K562 (cell line): ENCODE measurements around the gene NCAPD2. TPM values are rescaled to one million over a fixed set of nuclear protein-coding genes. Genes with fewer than 3 reads are reported as not detected.

Source experiments
- ATAC-seq: fragments of 200-7000 bp; cut with Tn5 transposase; 3 replicates; pipeline ENCODE4 v1.9.1; 2020; ENCODE audit warnings: moderate library complexity
- BruUV-seq: library from RNA; stranded (reverse); fragments of 400-500 nt; replicated peaks from 2 replicates; lab custom pipeline; 2021; lab: Mats Ljungman, UMichigan
- CTCF ChIA-PET: fragments of 300-600 bp; formaldehyde crosslinking; extraction: SDS; loops from one replicate; lab custom pipeline; 2021; ENCODE audit warnings: low intra/inter-chr PET ratio; lab: Yijun Ruan, JAX
- POLR2A ChIA-PET: fragments of 300-600, 350-650 bp; sonication (Branson Sonifier 250); formaldehyde crosslinking; extraction: SDS; loops from one replicate; lab custom pipeline; 2021; ENCODE audit warnings: antibody characterized with exemption, inconsistent platforms; lab: Yijun Ruan, JAX
- DNase-seq, 4 experiments: peaks; one replicate each; pipeline versions ENCODE4 v3.0.0 to v3.0.0-alpha.2; 2011 to 2018; ENCODE audit warnings: low spot score in 3 of 4, mixed read lengths in 3 of 4; ENCODE audit errors: extremely low read depth in 1 of 4
- FAIRE-seq: peaks from 2 replicates; lab custom pipeline; 2011; peaks lifted over from hg19 to GRCh38; lab: Jason Lieb, UNC
- H2AFZ ChIP-seq: 2 replicates; pipeline ENCODE4 v1.6.0; 2011; ENCODE audit warnings: low read depth, low read length, control low read depth, inconsistent platforms
- H3K27ac ChIP-seq: fragments of 200-600 bp; 3 replicates; pipeline ENCODE4 v1.8.0; 2011; ENCODE audit warnings: low read depth, mild to moderate bottlenecking, control low read depth, inconsistent platforms, low read length, moderate library complexity, mixed read lengths; ENCODE audit errors: extremely low read depth
- H3K27me3 ChIP-seq, 2 experiments: fragments of 300-600 bp in 1 of 2; 2 replicates in 1 of 2; 3 replicates in 1 of 2; pipeline versions ENCODE4 v1.6.0 to v1.8.0; 2011; ENCODE audit warnings: inconsistent platforms in 2 of 2, low read length in 2 of 2, mild to moderate bottlenecking in 1 of 2, mixed read lengths in 1 of 2, moderate library complexity in 1 of 2; ENCODE audit not compliant: control insufficient read depth in 2 of 2, insufficient read depth in 2 of 2
- H3K36me3 ChIP-seq: fragments of 300-600 bp; 3 replicates; pipeline ENCODE4 v1.8.0; 2011; ENCODE audit warnings: mild to moderate bottlenecking, low read length, inconsistent platforms; ENCODE audit not compliant: control insufficient read depth, insufficient read depth
- H3K4me1 ChIP-seq, 2 experiments: fragments of 200-600 bp in 1 of 2; replicated peaks in 1 of 2; 2 replicates in 1 of 2; 3 replicates in 1 of 2; pipeline versions ENCODE4 v1.5.1 to v1.8.0; 2011; ENCODE audit warnings: inconsistent platforms in 2 of 2, low read length in 2 of 2, mild to moderate bottlenecking in 1 of 2, mixed read lengths in 1 of 2, moderate library complexity in 1 of 2; ENCODE audit not compliant: control insufficient read depth in 2 of 2, insufficient read depth in 2 of 2
- H3K4me2 ChIP-seq: 2 replicates; pipeline ENCODE4 v1.6.1; 2011; ENCODE audit warnings: low read length, control low read depth, inconsistent platforms, mixed read lengths; ENCODE audit not compliant: insufficient read depth
- H3K4me3 ChIP-seq: fragments of 200-600 bp; sonication (generic), shearing (Covaris generic); 2 replicates; pipeline ENCODE4 v1.5.1; 2016; ENCODE audit warnings: control low read depth, inconsistent platforms
- H3K79me2 ChIP-seq: fragments of 200-600 bp; 3 replicates; pipeline ENCODE4 v1.8.0; 2011; ENCODE audit warnings: low read length, inconsistent platforms; ENCODE audit not compliant: control insufficient read depth, insufficient read depth
- H3K9ac ChIP-seq, 2 experiments: 2 replicates each; pipeline versions ENCODE4 v1.6.0 to v1.6.1; 2011; ENCODE audit warnings: low read depth in 2 of 2, low read length in 2 of 2, control low read depth in 1 of 2, inconsistent platforms in 1 of 2, mild to moderate bottlenecking in 1 of 2, mixed read lengths in 1 of 2; ENCODE audit not compliant: insufficient read depth in 1 of 2
- H3K9me1 ChIP-seq: one replicate; pipeline ENCODE4 v1.6.0; 2011; ENCODE audit warnings: inconsistent platforms, mild to moderate bottlenecking, low read length, moderate library complexity; ENCODE audit not compliant: control insufficient read depth, insufficient read depth
- H3K9me3 ChIP-seq: replicated peaks from 2 replicates; pipeline ENCODE4 v1.5.1; 2011; ENCODE audit warnings: low read depth, low read length, inconsistent platforms; ENCODE audit not compliant: control insufficient read depth, insufficient read depth
- H4K20me1 ChIP-seq: replicated peaks from 2 replicates; pipeline ENCODE4 v1.6.1; 2011; ENCODE audit warnings: low read length, inconsistent platforms, mixed read lengths; ENCODE audit not compliant: control insufficient read depth, insufficient read depth
- CEBPZ ChIP-seq: fragments of 150-350 bp; IDR thresholded peaks from 2 replicates; pipeline ENCODE4 v1.6.1; 2014; ENCODE audit warnings: low read depth, mild to moderate bottlenecking, low read length, borderline replicate concordance
- E2F3 ChIP-seq: fragments of 250-450 bp; sonication (Bioruptor Pico); IDR thresholded peaks from 2 replicates; pipeline ENCODE4 v1.4.0; 2020; ENCODE audit warnings: mild to moderate bottlenecking
- KLF16 ChIP-seq: IDR thresholded peaks from 2 replicates; pipeline ENCODE4 v1.6.1; 2016; ENCODE audit warnings: antibody characterized with exemption
- NCOA2 ChIP-seq, 2 experiments: fragments of 450-650 bp; IDR thresholded peaks; 2 replicates each; pipeline ENCODE4 v1.6.1; 2018; ENCODE audit warnings: mild to moderate bottlenecking in 2 of 2, moderate library complexity in 1 of 2; ENCODE audit not compliant: partially characterized antibody in 2 of 2
- NCOR1 ChIP-seq: fragments of 450-650 bp; IDR thresholded peaks from 2 replicates; pipeline ENCODE4 v1.6.1; 2016; ENCODE audit warnings: mild to moderate bottlenecking, moderate library complexity
- PHB2 ChIP-seq: fragments of 450-650 bp; IDR thresholded peaks from 2 replicates; pipeline ENCODE4 v1.6.1; 2017; ENCODE audit warnings: low read depth
- PHF21A ChIP-seq: fragments of 450-650 bp; IDR thresholded peaks from 2 replicates; pipeline ENCODE4 v1.6.1; 2017; ENCODE audit warnings: low read depth, borderline replicate concordance
- SMAD2 ChIP-seq: fragments of 150-350 bp; IDR thresholded peaks from 2 replicates; pipeline ENCODE4 v1.6.1; 2014; ENCODE audit warnings: low read depth, mild to moderate bottlenecking, low read length
- TFAM ChIP-seq: fragments of 250-450 bp; sonication (Bioruptor Pico); conservative IDR thresholded peaks from 2 replicates; pipeline ENCODE4 v1.5.0; 2021; ENCODE audit warnings: mild to moderate bottlenecking, moderate library complexity
- ZBTB26 ChIP-seq: fragments of 450-650 bp; formaldehyde crosslinking; IDR thresholded peaks from 2 replicates; pipeline ENCODE4 v1.4.0; 2022; ENCODE audit warnings: missing genetic modification characterization
- ZFP91 ChIP-seq: sonication (generic); formaldehyde crosslinking; IDR thresholded peaks from 2 replicates; pipeline ENCODE4 v1.8.0; 2022; ENCODE audit warnings: mild to moderate bottlenecking, missing genetic modification reagents
- ZNF282 ChIP-seq: sonication (generic); formaldehyde crosslinking; IDR thresholded peaks from 2 replicates; pipeline ENCODE4 v1.8.1; 2023; ENCODE audit warnings: missing genetic modification reagents
- ZNF639 ChIP-seq, 2 experiments: fragments of 200-800 bp in 1 of 2; sonication (Bioruptor generic) in 1 of 2; sonication (generic) in 1 of 2; formaldehyde crosslinking in 1 of 2; IDR thresholded peaks in 1 of 2; conservative IDR thresholded peaks in 1 of 2; 2 replicates each; pipeline versions ENCODE4 v1.5.0 to v1.6.1; 2016 to 2020; ENCODE audit warnings: missing compliant biosample characterization in 1 of 2, missing genetic modification characterization in 1 of 2, missing genetic modification reagents in 1 of 2
- WGBS: fragments of 100-300 bp; shearing (Covaris generic); methylation state at CpG from one replicate; pipeline ENCODE4 v1.1.6; 2016; ENCODE audit warnings: low coverage, mixed read lengths; ENCODE audit not compliant: insufficient coverage; ENCODE audit errors: missing lambda C conversion rate; 5-methylcytosine and 5-hydroxymethylcytosine counted together
- in situ Hi-C: fragments of 300-500 bp; cut with MboI; formaldehyde crosslinking; loops from 4 replicates; pipeline ENCODE4 v1.15.0; 2018; ENCODE audit warnings: inconsistent platforms, mixed read lengths
- intact Hi-C: fragments of 100-400 bp; cut with micrococcal nuclease; formaldehyde crosslinking; loops from 2 replicates; pipeline ENCODE4 v1.14.2; 2022
- polyA plus RNA-seq, 8 experiments: library from polyadenylated mRNA; depleted of rRNA in 4 of 8; stranded (reverse) in 5 of 8; unstranded in 3 of 8; fragments of >200 nt; fragmentation: Nextera tagmentation in 2 of 8; fragmentation: Illumina TruSeq in 1 of 8; extraction: Ambion mirVana in 2 of 8; extraction: Trizol in 1 of 8; gene quantifications; 2 replicates each; pipeline versions ENCODE4 v1.2.1 to v1.2.3, GENCODE V29; 2011 to 2014; ENCODE audit warnings: inconsistent platforms in 1 of 8, missing spikeins in 1 of 8
- total RNA-seq, 7 experiments: library from RNA; depleted of rRNA in 6 of 7; stranded (reverse); fragments of >200 nt in 6 of 7; fragmentation: Illumina TruSeq in 2 of 7; extraction: Trizol in 2 of 7; gene quantifications; 2 replicates each; pipeline versions ENCODE4 v1.2.1 to v1.2.3, GENCODE V29; 2011 to 2021; ENCODE audit warnings: low replicate concordance in 1 of 7

Gene NCAPD2
- total and polyA plus RNA-seq, 9 of the 15 experiments (the other 6 are each of a cell fraction or from before 2014, with no cell fraction given), result 16.9 to 93.7 (median 68.3) TPM

- DNase-seq (no peak), ATAC-seq (no peak), FAIRE-seq (no peak)
- H3K9ac ChIP-seq, result no peak overlapping the region
- no peak overlapping the region for H3K27ac ChIP-seq
- no TSS peak for BruUV-seq
- TF ChIP-seq ZNF639 (CRISPR knock-in tag; conservative IDR thresholded peaks at IDR 0.05 in 1 of 2, IDR thresholded peaks at IDR 0.05 in 1 of 2) (no peak), ZFP91 (CRISPR knock-in tag) (no peak), SMAD2 (no peak), PHB2 (no peak), ZNF282 (CRISPR knock-in tag) (no peak), E2F3 (no peak), CEBPZ (no peak), NCOR1 (no peak), KLF16 (no peak), TFAM (CRISPR knock-in tag) (no peak), ZBTB26 (no peak), NCOA2 (IDR thresholded peaks at IDR 0.05; ENCODE audit: partially characterized antibody in 2 of 2) (no peak), PHF21A (no peak)
- H3K4me2 ChIP-seq, result no peak overlapping the region
- H4K20me1 ChIP-seq, result 0 out of 2 replicates have a peak, but pooled peaks cover under 1% of the 10 kb centered on the region
- 90% methylated on average over 11 of the region's 12 CpGs for WGBS
- no peak overlapping the region for H3K4me3 ChIP-seq
- H3K9me1 ChIP-seq, result no peaks in the 10 kb centered on the region
- H3K36me3 ChIP-seq, result peaks cover 49% of the 10 kb centered on the region
- no peaks in the 10 kb centered on the region; a peak in 1 of 5 replicates for H3K4me1 ChIP-seq
- intact Hi-C loops (no loop called here), in situ Hi-C loops (no loop called here)
- POLR2A ChIA-PET, result interaction anchor here (0.7 to 1.1 kb wide), 3 partner anchors 12 to 27 kb away, joined by 3 read pairs; partner anchors contain the start of gene GAPDH
- H3K9me3 ChIP-seq, result no peaks in the 10 kb centered on the region
- no peaks in the 10 kb centered on the region for H3K27me3 ChIP-seq
- CTCF ChIA-PET, result interaction anchor here (0.6 kb wide), 1 partner anchor 101 kb away, joined by 3 read pairs; no protein-coding TSS in a partner anchor
- no peak overlapping the region for H2AFZ ChIP-seq
- peaks cover 10% of the 10 kb centered on the region; the same call in 2 of the 3 replicates for H3K79me2 ChIP-seq
Measured at GRCh38 chr12:6507102-6507998, 13.4 kb downstream of the NCAPD2 start.
